HL-60 (cell line): Measurements from ENCODE around the gene CYREN.

Experiments
- DNase-seq, 2 experiments: peaks; one replicate each; pipeline ENCODE4 v3.0.0-alpha.2; 2010 to 2020; ENCODE audit warnings: low read depth in 1 of 2, low spot score in 1 of 2
- H3K27ac ChIP-seq: fragments of 250-450 bp; sonication (Bioruptor Pico); replicated peaks from 2 replicates; pipeline ENCODE4 v1.5.1; 2020; ENCODE audit warnings: mild to moderate bottlenecking, moderate library complexity
- H3K27me3 ChIP-seq: fragments of 250-450 bp; sonication (Bioruptor Pico); 2 replicates; pipeline ENCODE4 v1.5.1; 2021; ENCODE audit warnings: mild to moderate bottlenecking, moderate library complexity; ENCODE audit not compliant: insufficient read depth, poor library complexity, severe bottlenecking
- H3K4me3 ChIP-seq: replicated peaks from 2 replicates; pipeline ENCODE4 v1.5.1; 2011; ENCODE audit warnings: mild to moderate bottlenecking, control low read depth, low read length; ENCODE audit not compliant: insufficient read depth
- CTCF ChIP-seq: IDR thresholded peaks from one replicate; pipeline ENCODE4 v1.5.1; 2011; ENCODE audit warnings: low read length, control low read depth, inconsistent platforms; ENCODE audit not compliant: insufficient read depth
- GABPA ChIP-seq: IDR thresholded peaks from 2 replicates; pipeline ENCODE4 v1.6.1; 2012; ENCODE audit warnings: low read depth
- POLR2AphosphoS5 ChIP-seq: IDR thresholded peaks from 2 replicates; pipeline ENCODE4 v1.6.1; 2012; ENCODE audit warnings: low read depth
- REST ChIP-seq: IDR thresholded peaks from 2 replicates; pipeline ENCODE4 v1.6.1; 2012; ENCODE audit warnings: low read depth; ENCODE audit not compliant: insufficient replicate concordance
- SPI1 ChIP-seq: IDR thresholded peaks from 2 replicates; pipeline ENCODE4 v1.6.1; 2012; ENCODE audit warnings: low read depth, mild to moderate bottlenecking, borderline replicate concordance

CYREN gene

GRCh38 chr7:135147341-135147898, 23.1 kb downstream of the CYREN start:
- Histone ChIP-seq H3K4me3 (peak overlapping the region; percentile 38), H3K27me3 (no peaks in the 10 kb centered on the region), H3K27ac (peak overlapping the region; percentile 62)
- TF ChIP-seq GABPA (no peak), CTCF (no peak), POLR2AphosphoS5 (no peak), REST (no peak), SPI1 (no peak)
- peak in 1 of 2 experiments; percentile 49 for DNase-seq

GRCh38 chr7:135143885-135144668, 26.4 kb downstream of the CYREN start:
- Histone ChIP-seq H3K4me3 (no peak overlapping the region), H3K27ac (no peak overlapping the region), H3K27me3 (no peaks in the 10 kb centered on the region)
- no peak for DNase-seq
- TF ChIP-seq SPI1 (no peak), POLR2AphosphoS5 (no peak), REST (no peak), GABPA (no peak), CTCF (no peak)

- Histone ChIP-seq H3K27ac (no peak overlapping the region), H3K27me3 (no peaks in the 10 kb centered on the region), H3K4me3 (no peak overlapping the region)
- TF ChIP-seq GABPA = no peak
- TF ChIP-seq REST = no peak
- no peak for TF ChIP-seq CTCF
- TF ChIP-seq POLR2AphosphoS5 = no peak
- no peak for TF ChIP-seq SPI1
- DNase-seq = no peak
Measured at GRCh38 chr7:135129579-135129978, 40.9 kb downstream of the CYREN start.
